Measurements from ENCODE around the gene CPAMD8.

The CPAMD8 gene

DNA sequence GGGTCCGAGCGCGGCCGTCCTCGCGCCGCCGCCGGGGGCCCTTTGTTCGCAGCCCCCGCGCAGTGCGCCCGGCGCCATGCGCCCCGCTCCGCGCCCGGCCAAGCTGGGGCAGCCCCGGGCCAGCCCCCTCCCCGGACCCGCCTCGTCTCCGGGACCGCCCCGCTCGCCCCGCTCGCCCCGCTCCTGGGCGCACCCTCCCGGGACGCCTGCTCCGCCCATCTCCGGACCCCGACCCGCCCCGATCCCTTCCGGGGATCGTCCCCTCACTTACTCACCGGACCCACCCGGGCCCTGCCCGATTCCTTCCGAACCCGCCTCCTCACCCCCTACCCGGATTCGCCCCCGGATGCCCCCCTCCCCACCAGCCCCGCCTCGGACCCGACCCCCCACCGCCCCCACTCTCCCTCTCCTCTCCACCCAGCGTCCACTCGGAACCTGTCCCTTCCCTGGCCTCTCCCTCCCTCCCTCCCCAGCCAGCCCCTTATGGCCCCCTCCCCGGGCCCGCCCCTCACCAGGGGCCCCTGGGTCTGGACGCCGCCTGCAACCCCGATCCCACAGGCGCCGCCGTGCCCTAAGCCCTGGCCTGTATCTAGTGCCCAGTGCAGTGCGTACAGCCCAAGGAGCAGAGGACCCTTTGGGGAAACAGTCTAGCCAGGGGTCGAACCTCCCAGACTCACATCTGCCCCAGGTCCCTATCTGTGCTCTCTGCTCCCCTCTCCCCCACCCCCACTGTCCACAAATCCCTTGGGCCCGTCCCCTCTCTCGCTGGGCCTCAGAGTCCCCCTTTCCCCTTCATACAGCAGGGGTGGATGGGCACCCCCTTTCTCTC is at the start of gene CPAMD8:
Gene CPAMD8, minus strand, starts transcription at position 105 of the 829 bp plus-strand sequence. CDS start 168 bp downstream, outside the sequence.
- H3K27ac ChIP-seq, result no peak within 1 kb of the TSS
- no peak within 1 kb of the TSS for H3K4me2 ChIP-seq
- H2AFZ ChIP-seq (ENCODE audit: low read depth), result no peak within 1 kb of the TSS
- no peaks in the 10 kb centered on the region for H4K20me1 ChIP-seq (ENCODE audit: insufficient read depth)
- no peak within 1 kb of the TSS for H3K4me3 ChIP-seq (IDR thresholded peaks at IDR 0.05; ENCODE audit: insufficient read depth, low read depth, low read length)
- H3K27me3 ChIP-seq (ENCODE audit: insufficient read depth, low read depth), result peaks cover 7% of the 10 kb centered on the region; the same call in 1 of the 2 replicates
- H3K4me1 ChIP-seq (ENCODE audit: low read depth, poor library complexity, severe bottlenecking), result no peaks in the 10 kb centered on the region
- TF ChIP-seq, protein P1, sequence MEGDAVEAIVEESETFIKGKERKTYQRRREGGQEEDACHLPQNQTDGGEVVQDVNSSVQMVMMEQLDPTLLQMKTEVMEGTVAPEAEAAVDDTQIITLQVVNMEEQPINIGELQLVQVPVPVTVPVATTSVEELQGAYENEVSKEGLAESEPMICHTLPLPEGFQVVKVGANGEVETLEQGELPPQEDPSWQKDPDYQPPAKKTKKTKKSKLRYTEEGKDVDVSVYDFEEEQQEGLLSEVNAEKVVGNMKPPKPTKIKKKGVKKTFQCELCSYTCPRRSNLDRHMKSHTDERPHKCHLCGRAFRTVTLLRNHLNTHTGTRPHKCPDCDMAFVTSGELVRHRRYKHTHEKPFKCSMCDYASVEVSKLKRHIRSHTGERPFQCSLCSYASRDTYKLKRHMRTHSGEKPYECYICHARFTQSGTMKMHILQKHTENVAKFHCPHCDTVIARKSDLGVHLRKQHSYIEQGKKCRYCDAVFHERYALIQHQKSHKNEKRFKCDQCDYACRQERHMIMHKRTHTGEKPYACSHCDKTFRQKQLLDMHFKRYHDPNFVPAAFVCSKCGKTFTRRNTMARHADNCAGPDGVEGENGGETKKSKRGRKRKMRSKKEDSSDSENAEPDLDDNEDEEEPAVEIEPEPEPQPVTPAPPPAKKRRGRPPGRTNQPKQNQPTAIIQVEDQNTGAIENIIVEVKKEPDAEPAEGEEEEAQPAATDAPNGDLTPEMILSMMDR (conservative IDR thresholded peaks at IDR 0.05; ENCODE audit: low read depth, low read length), result no peak
- no peaks in the 10 kb centered on the region for H3K36me3 ChIP-seq (ENCODE audit: insufficient read depth)
- no peak within 1 kb of the TSS for H3K9ac ChIP-seq
- H3K79me2 ChIP-seq (ENCODE audit: insufficient read depth, low read depth), result no peaks in the 10 kb centered on the region

DNA sequence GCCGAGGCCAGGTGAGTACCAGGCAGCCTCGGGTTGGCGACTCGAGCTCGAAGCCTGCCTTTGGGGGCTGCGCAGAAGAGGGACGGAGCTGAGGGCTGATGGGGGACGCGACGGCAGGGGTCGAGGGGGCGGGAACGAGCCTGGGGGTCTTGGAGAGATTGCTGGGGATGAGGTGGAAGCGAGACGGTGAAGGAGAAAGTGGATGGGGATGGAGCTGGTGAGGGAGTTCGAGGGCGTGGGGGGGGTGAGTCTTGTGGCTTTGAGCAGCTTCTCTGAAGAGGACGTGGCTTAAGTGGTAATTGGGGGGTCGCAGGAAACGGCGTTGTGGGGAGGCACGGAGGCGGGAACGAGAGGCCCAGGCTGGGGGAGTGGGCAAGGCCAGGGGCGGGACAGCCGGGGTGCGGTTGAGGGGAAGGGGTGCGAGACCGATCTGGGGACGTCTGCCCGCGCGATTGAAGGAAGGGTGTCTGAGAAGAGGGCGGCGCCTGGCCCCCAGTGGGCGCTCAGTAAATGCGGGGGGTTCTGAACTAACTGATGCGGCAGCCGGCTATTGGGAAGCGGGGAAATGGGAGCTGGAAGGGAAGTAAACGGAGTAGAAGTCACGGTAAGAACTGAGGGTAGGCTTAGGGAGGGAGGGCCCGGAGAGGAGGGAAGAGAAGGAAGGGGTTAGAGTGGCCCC is 49.4 kb upstream of the CPAMD8 start:
- Histone ChIP-seq H3K27me3 (ENCODE audit: insufficient read depth, low read depth) (no peaks in the 10 kb centered on the region), H4K20me1 (ENCODE audit: insufficient read depth) (no peaks in the 10 kb centered on the region)

DNA sequence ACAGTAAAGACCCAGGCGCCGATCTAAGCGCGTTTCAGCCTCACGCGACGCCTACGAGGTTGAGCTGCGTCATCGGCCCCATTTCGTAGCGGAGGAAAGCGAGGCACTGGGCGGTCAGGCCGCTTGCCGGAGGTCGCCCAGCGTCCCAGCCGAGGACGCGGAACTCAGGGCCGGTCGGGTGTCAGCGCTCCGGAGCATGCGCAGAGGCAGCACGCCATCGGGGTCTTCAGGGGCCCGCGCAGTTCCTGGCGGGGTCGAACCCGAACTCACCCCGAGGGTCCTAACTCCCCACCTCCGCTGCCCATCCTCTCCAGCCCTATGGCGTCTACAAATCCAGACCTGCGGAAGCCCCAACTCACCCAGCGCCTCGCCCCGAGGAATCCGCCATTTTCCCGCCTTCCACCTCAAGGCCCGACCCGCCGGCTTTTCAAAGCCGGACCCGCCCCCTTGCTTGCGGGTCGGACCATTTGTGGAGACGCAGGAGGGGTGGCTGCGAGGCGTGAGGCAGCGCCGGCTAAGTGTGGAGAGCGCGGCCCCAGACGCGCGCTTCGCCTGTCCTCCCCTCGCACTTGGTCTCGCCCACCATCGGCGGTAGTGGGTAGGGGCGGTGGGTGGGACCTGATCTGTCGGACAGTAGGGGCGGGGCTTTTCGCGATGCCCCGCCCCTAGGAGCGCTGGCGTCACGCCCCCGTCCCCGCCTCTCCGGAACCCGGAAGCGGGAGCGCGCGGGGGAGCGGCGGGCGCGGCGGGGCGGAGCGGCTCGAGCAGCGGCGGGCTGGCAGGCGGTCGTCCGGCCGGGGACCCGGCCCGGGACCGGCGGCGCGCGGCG is 48.6 kb upstream of the CPAMD8 start, which contains the start of the genes HAUS8 and MYO9B:
Gene HAUS8, minus strand, starts transcription at position 418 of the 829 bp plus-strand sequence. Its CDS starts 30 bp downstream, at position 388.
Gene MYO9B, plus strand, starts transcription at position 743 of the 829 bp plus-strand sequence. CDS start 25,941 bp downstream, outside the sequence.
- TF ChIP-seq, protein P1 (conservative IDR thresholded peaks at IDR 0.05; ENCODE audit: low read depth, low read length), result no peak
- H3K9ac ChIP-seq, result peak within 1 kb of the TSS; percentile 90
- no peaks in the 10 kb centered on the region for H3K27me3 ChIP-seq (ENCODE audit: insufficient read depth, low read depth)
- H3K27ac ChIP-seq, result peak within 1 kb of the TSS; percentile 70
- no peaks in the 10 kb centered on the region for H4K20me1 ChIP-seq (ENCODE audit: insufficient read depth)
- peak within 1 kb of the TSS; percentile 59 for H3K4me3 ChIP-seq (IDR thresholded peaks at IDR 0.05; ENCODE audit: insufficient read depth, low read depth, low read length)
- no peaks in the 10 kb centered on the region for H3K36me3 ChIP-seq (ENCODE audit: insufficient read depth)
- peak within 1 kb of the TSS; percentile 78 for H2AFZ ChIP-seq (ENCODE audit: low read depth)
- peaks cover 26% of the 10 kb centered on the region for H3K79me2 ChIP-seq (ENCODE audit: insufficient read depth, low read depth)
- H3K4me2 ChIP-seq, result peak within 1 kb of the TSS; percentile 89
- H3K4me1 ChIP-seq (ENCODE audit: low read depth, poor library complexity, severe bottlenecking), result peaks cover 32% of the 10 kb centered on the region

More for the DNA sequence above, 49.4 kb upstream of the CPAMD8 start:
- Histone ChIP-seq H2AFZ (ENCODE audit: low read depth) (peak overlapping the region; percentile 59; the same call in 1 of the 2 replicates), H3K36me3 (ENCODE audit: insufficient read depth) (no peaks in the 10 kb centered on the region), H3K27ac (no peak overlapping the region), H3K4me1 (ENCODE audit: low read depth, poor library complexity, severe bottlenecking) (peaks cover 39% of the 10 kb centered on the region), H3K9ac (peak overlapping the region; percentile 59; the same call in 1 of the 2 replicates), H3K79me2 (ENCODE audit: insufficient read depth, low read depth) (peaks cover 33% of the 10 kb centered on the region), H3K4me3 (IDR thresholded peaks at IDR 0.05; ENCODE audit: insufficient read depth, low read depth, low read length) (no peak overlapping the region), H3K4me2 (peak overlapping the region; percentile 76)
- TF ChIP-seq, protein P1 (conservative IDR thresholded peaks at IDR 0.05; ENCODE audit: low read depth, low read length), result no peak

DNA sequence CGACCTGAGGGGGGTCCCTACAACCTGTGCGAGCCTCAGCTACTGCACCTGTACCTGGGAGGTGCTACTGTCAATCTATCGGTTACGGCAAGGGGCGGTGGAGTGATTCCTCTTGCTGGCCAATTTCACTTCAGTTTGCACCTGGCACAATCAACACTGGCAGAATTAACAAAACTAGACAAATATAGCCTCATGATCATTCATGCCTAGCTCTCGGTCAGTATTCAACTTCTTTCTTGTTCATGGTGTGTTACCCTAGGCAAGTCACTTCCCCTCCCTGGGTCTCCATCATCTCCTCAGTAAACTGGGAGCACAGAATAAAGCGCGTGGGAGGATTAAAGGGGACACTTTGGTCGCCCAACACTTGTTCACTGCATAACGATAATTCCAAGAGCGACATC is 48.0 kb upstream of the CPAMD8 start:
- H3K4me2 ChIP-seq, result peak overlapping the region; percentile 89
- H3K9ac ChIP-seq, result peak overlapping the region; percentile 90; the same call in 1 of the 2 replicates
- peak overlapping the region; percentile 78 for H2AFZ ChIP-seq (ENCODE audit: low read depth)
- peaks cover 26% of the 10 kb centered on the region for H3K79me2 ChIP-seq (ENCODE audit: insufficient read depth, low read depth)
- H3K4me1 ChIP-seq (ENCODE audit: low read depth, poor library complexity, severe bottlenecking), result peaks cover 29% of the 10 kb centered on the region
- no peaks in the 10 kb centered on the region for H3K27me3 ChIP-seq (ENCODE audit: insufficient read depth, low read depth)
- TF ChIP-seq, protein P1 (conservative IDR thresholded peaks at IDR 0.05; ENCODE audit: low read depth, low read length), result no peak
- H3K36me3 ChIP-seq (ENCODE audit: insufficient read depth), result no peaks in the 10 kb centered on the region
- peak overlapping the region; percentile 59 for H3K4me3 ChIP-seq (IDR thresholded peaks at IDR 0.05; ENCODE audit: insufficient read depth, low read depth, low read length)
- peak overlapping the region; percentile 70 for H3K27ac ChIP-seq
- no peaks in the 10 kb centered on the region for H4K20me1 ChIP-seq (ENCODE audit: insufficient read depth)
